ENCODE results near the gene SRP54.
"Not testable (repeated sequence)": the region's sequence is repeated elsewhere in the genome, so short reads cannot be mapped to it uniquely, and the experiment has no call there.

- TF ChIP-seq CBX5 (CRISPR knock-in tag; IDR thresholded peaks at IDR 0.05; ENCODE audit: borderline replicate concordance); ZNF564 (CRISPR knock-in tag; IDR thresholded peaks at IDR 0.05); SIN3A (IDR thresholded peaks at IDR 0.05; ENCODE audit: borderline replicate concordance, low read depth, low read length); YY1 (IDR thresholded peaks at IDR 0.05; ENCODE audit: insufficient read depth, insufficient replicate concordance, low read depth, low read length); MIXL1 (CRISPR knock-in tag; IDR thresholded peaks at IDR 0.05); CTCF (CRISPR knock-in tag; IDR thresholded peaks at IDR 0.05); MXI1 (IDR thresholded peaks at IDR 0.05; ENCODE audit: borderline replicate concordance, low read depth, low read length); NONO (IDR thresholded peaks at IDR 0.05); NONO (CRISPR knock-in tag; conservative IDR thresholded peaks at IDR 0.05); AHDC1 (CRISPR knock-in tag; IDR thresholded peaks at IDR 0.05; ENCODE audit: borderline replicate concordance); PCBP1 (IDR thresholded peaks at IDR 0.05; ENCODE audit: borderline replicate concordance, low read depth, low read length); ZNF777 (CRISPR knock-in tag; IDR thresholded peaks at IDR 0.05); ZNF138 (CRISPR knock-in tag; IDR thresholded peaks at IDR 0.05; ENCODE audit: low read depth); NFIC (IDR thresholded peaks at IDR 0.05; ENCODE audit: low read length): not testable (repeated sequence)
- TF ChIP-seq, protein P1, sequence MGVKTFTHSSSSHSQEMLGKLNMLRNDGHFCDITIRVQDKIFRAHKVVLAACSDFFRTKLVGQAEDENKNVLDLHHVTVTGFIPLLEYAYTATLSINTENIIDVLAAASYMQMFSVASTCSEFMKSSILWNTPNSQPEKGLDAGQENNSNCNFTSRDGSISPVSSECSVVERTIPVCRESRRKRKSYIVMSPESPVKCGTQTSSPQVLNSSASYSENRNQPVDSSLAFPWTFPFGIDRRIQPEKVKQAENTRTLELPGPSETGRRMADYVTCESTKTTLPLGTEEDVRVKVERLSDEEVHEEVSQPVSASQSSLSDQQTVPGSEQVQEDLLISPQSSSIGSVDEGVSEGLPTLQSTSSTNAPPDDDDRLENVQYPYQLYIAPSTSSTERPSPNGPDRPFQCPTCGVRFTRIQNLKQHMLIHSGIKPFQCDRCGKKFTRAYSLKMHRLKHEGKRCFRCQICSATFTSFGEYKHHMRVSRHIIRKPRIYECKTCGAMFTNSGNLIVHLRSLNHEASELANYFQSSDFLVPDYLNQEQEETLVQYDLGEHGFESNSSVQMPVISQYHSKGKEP (CRISPR knock-in tag; IDR thresholded peaks at IDR 0.05) = not testable (repeated sequence)
These were observed 55.5 kb downstream of the SRP54 start for GRCh38 chr14:35038312-35038711.
